H1 (cell line): ENCODE data around the gene SLC4A1. TPM values are rescaled to one million over a fixed set of nuclear protein-coding genes. Genes with fewer than 3 reads are reported as not detected.

Experiments used
- CTCF ChIA-PET: fragments of 300-600 bp; sonication (Branson Sonifier 250); formaldehyde crosslinking; loops from one replicate; lab custom pipeline; 2021; ENCODE audit not compliant: partially characterized antibody; lab: Charles Lee
- POLR2A ChIA-PET: fragments of 300-600 bp; sonication (Branson Sonifier 250); formaldehyde crosslinking; loops from one replicate; lab custom pipeline; 2021; ENCODE audit warnings: inconsistent platforms; ENCODE audit not compliant: partially characterized antibody; lab: Charles Lee
- DNase-seq, 2 experiments: peaks; one replicate each; pipeline versions ENCODE4 v3.0.0 to v3.0.0-alpha.2; 2010 to 2022; ENCODE audit warnings: low spot score in 2 of 2, low read depth in 1 of 2, mixed read lengths in 1 of 2
- FAIRE-seq: peaks from 2 replicates; lab custom pipeline; 2011; peaks lifted over from hg19 to GRCh38; lab: Jason Lieb, UNC
- H2AFZ ChIP-seq: 2 replicates; pipeline ENCODE4 v1.8.1; 2012; ENCODE audit warnings: low read length, inconsistent platforms
- H2AK5ac ChIP-seq: 2 replicates; pipeline ENCODE4 v1.6.1; 2013; ENCODE audit warnings: low read depth, low read length
- H2BK120ac ChIP-seq: replicated peaks from 2 replicates; pipeline ENCODE3; 2013; ENCODE audit warnings: low read depth, low read length, inconsistent platforms
- H2BK12ac ChIP-seq: 2 replicates; pipeline ENCODE4 v1.6.1; 2013; ENCODE audit warnings: low read depth, low read length
- H2BK15ac ChIP-seq: 2 replicates; pipeline ENCODE4 v1.6.1; 2013; ENCODE audit warnings: low read length
- H2BK20ac ChIP-seq: 2 replicates; pipeline ENCODE4 v1.6.1; 2013; ENCODE audit warnings: low read length
- H2BK5ac ChIP-seq: 2 replicates; pipeline ENCODE4 v1.6.1; 2013; ENCODE audit warnings: low read depth, low read length
- H3K14ac ChIP-seq: 2 replicates; pipeline ENCODE4 v1.6.1; 2013; ENCODE audit warnings: inconsistent platforms; ENCODE audit not compliant: insufficient read length
- H3K18ac ChIP-seq: 2 replicates; pipeline ENCODE4 v1.6.1; 2013; ENCODE audit warnings: low read length; ENCODE audit errors: extremely low read depth
- H3K23ac ChIP-seq: 2 replicates; pipeline ENCODE4 v1.6.1; 2013; ENCODE audit warnings: inconsistent platforms; ENCODE audit not compliant: insufficient read length
- H3K23me2 ChIP-seq: 2 replicates; pipeline ENCODE4 v1.6.1; 2013; ENCODE audit warnings: low read depth, low read length
- H3K27ac ChIP-seq: 2 replicates; pipeline ENCODE4 v1.6.1; 2011; ENCODE audit warnings: low read depth, low read length, inconsistent platforms
- H3K27me3 ChIP-seq, 4 experiments: replicated peaks in 1 of 4; 1 replicate in 1 of 4; 2 replicates in 3 of 4; pipeline versions ENCODE4 v1.6.1 to v1.8.1; 2011 to 2013; ENCODE audit warnings: low read length in 3 of 4, mild to moderate bottlenecking in 3 of 4, inconsistent platforms in 2 of 4, mixed read lengths in 2 of 4, moderate library complexity in 1 of 4; ENCODE audit not compliant: control insufficient read depth in 3 of 4, insufficient read depth in 3 of 4; ENCODE audit errors: extremely low read depth in 1 of 4
- H3K36me3 ChIP-seq, 4 experiments: 2 replicates each; pipeline versions ENCODE4 v1.6.1 to v1.8.1; 2011 to 2013; ENCODE audit warnings: mild to moderate bottlenecking in 4 of 4, low read length in 3 of 4, moderate library complexity in 2 of 4, control low read depth in 1 of 4, inconsistent platforms in 1 of 4; ENCODE audit not compliant: insufficient read depth in 4 of 4, control insufficient read depth in 2 of 4
- H3K4ac ChIP-seq: replicated peaks from 2 replicates; pipeline ENCODE3; 2013; ENCODE audit warnings: low read length, low read depth, mixed read lengths, inconsistent platforms; ENCODE audit not compliant: insufficient read length
- H3K4me1 ChIP-seq, 4 experiments: replicated peaks in 1 of 4; 1 replicate in 1 of 4; 2 replicates in 3 of 4; pipeline versions ENCODE4 v1.6.1 to v1.8.1; 2011 to 2013; ENCODE audit warnings: low read length in 3 of 4, inconsistent platforms in 2 of 4, mixed read lengths in 1 of 4; ENCODE audit not compliant: insufficient read depth in 4 of 4, control insufficient read depth in 3 of 4
- H3K4me2 ChIP-seq, 2 experiments: 2 replicates each; pipeline versions ENCODE4 v1.6.1 to v1.8.1; 2011 to 2013; ENCODE audit warnings: low read depth in 2 of 2, low read length in 2 of 2, control low read depth in 1 of 2, inconsistent platforms in 1 of 2, mild to moderate bottlenecking in 1 of 2; ENCODE audit not compliant: insufficient read depth in 1 of 2
- H3K4me3 ChIP-seq, 4 experiments: fragments of 200-600, 300-600 bp in 1 of 4; sonication (generic), shearing (Covaris generic), sonication (Bioruptor Twin) in 1 of 4; 2 replicates each; pipeline versions ENCODE4 v1.5.1 to v1.8.1; 2011 to 2016; ENCODE audit warnings: low read length in 4 of 4, low read depth in 3 of 4, control low read depth in 2 of 4, inconsistent platforms in 2 of 4, mild to moderate bottlenecking in 2 of 4, mixed read lengths in 1 of 4, moderate library complexity in 1 of 4; ENCODE audit not compliant: insufficient read depth in 2 of 4; ENCODE audit errors: extremely low read depth in 1 of 4
- H3K56ac ChIP-seq: replicated peaks from 2 replicates; pipeline ENCODE3; 2013; ENCODE audit warnings: low read depth, mild to moderate bottlenecking, mixed read lengths, low read length, inconsistent platforms; ENCODE audit not compliant: insufficient read length
- H3K79me1 ChIP-seq: 2 replicates; pipeline ENCODE4 v1.6.1; 2013; ENCODE audit warnings: low read depth, low read length, control low read depth
- H3K79me2 ChIP-seq, 2 experiments: 2 replicates each; pipeline versions ENCODE4 v1.6.1 to v1.8.1; 2012 to 2013; ENCODE audit warnings: low read length in 2 of 2, mild to moderate bottlenecking in 2 of 2, inconsistent platforms in 1 of 2; ENCODE audit not compliant: insufficient read depth in 2 of 2, control insufficient read depth in 1 of 2
- H3K9ac ChIP-seq, 4 experiments: replicated peaks in 1 of 4; 1 replicate in 1 of 4; 2 replicates in 3 of 4; pipeline versions ENCODE4 v1.6.1 to v1.8.1; 2011 to 2013; ENCODE audit warnings: low read depth in 3 of 4, low read length in 3 of 4, control low read depth in 2 of 4, mild to moderate bottlenecking in 2 of 4, moderate library complexity in 2 of 4, inconsistent platforms in 1 of 4; ENCODE audit errors: extremely low read depth in 1 of 4
- H3K9me3 ChIP-seq, 2 experiments: 2 replicates each; pipeline versions ENCODE4 v1.6.1 to v1.8.1; 2012 to 2013; ENCODE audit warnings: mild to moderate bottlenecking in 2 of 2, moderate library complexity in 2 of 2, control low read depth in 1 of 2, inconsistent platforms in 1 of 2, low read depth in 1 of 2, low read length in 1 of 2, mixed read lengths in 1 of 2; ENCODE audit not compliant: insufficient read depth in 2 of 2
- H4K20me1 ChIP-seq, 2 experiments: replicated peaks in 1 of 2; 2 replicates each; pipeline versions ENCODE3 to v1.8.1; 2011 to 2013; ENCODE audit warnings: inconsistent platforms in 2 of 2, low read length in 2 of 2, mild to moderate bottlenecking in 1 of 2; ENCODE audit not compliant: insufficient read depth in 2 of 2, control insufficient read depth in 1 of 2
- H4K5ac ChIP-seq: 2 replicates; pipeline ENCODE4 v1.6.1; 2013; ENCODE audit warnings: low read length, low read depth, mixed read lengths, inconsistent platforms; ENCODE audit not compliant: insufficient read length
- H4K8ac ChIP-seq: 2 replicates; pipeline ENCODE4 v1.8.0; 2013; ENCODE audit warnings: mild to moderate bottlenecking, moderate library complexity, low read length, inconsistent platforms; ENCODE audit not compliant: insufficient read depth; ENCODE audit errors: extremely low read depth
- H4K91ac ChIP-seq: replicated peaks from 2 replicates; pipeline ENCODE3; 2013; ENCODE audit warnings: low read length, mixed read lengths, inconsistent platforms; ENCODE audit not compliant: insufficient read length
- ASH2L ChIP-seq: fragments of 200-600, 300-600 bp; sonication (generic); IDR thresholded peaks from one replicate; pipeline ENCODE4 v1.7.1; 2017; ENCODE audit warnings: low read length
- ATF2 ChIP-seq: IDR thresholded peaks from 2 replicates; pipeline ENCODE4 v1.6.1; 2012; ENCODE audit warnings: low read length, inconsistent platforms
- CTBP2 ChIP-seq: IDR thresholded peaks from 2 replicates; pipeline ENCODE4 v1.7.0; 2011; ENCODE audit warnings: borderline replicate concordance, mild to moderate bottlenecking, moderate library complexity, mixed read lengths, low read length; ENCODE audit not compliant: insufficient read depth, insufficient read length
- EP300 ChIP-seq, 2 experiments: IDR thresholded peaks; 1 replicate in 1 of 2; 2 replicates in 1 of 2; pipeline ENCODE4 v1.6.1; 2011 to 2012; ENCODE audit warnings: low read depth in 2 of 2, low read length in 2 of 2, mild to moderate bottlenecking in 2 of 2, borderline replicate concordance in 1 of 2, inconsistent platforms in 1 of 2, moderate library complexity in 1 of 2
- GABPA ChIP-seq: IDR thresholded peaks from 2 replicates; pipeline ENCODE4 v1.6.1; 2011; ENCODE audit warnings: mild to moderate bottlenecking, low read length, moderate library complexity, borderline replicate concordance; ENCODE audit not compliant: insufficient read depth
- GTF2F1 ChIP-seq: IDR thresholded peaks from 2 replicates; pipeline ENCODE4 v1.6.1; 2012; ENCODE audit warnings: low read depth, low read length, improper control_type of control experiment, borderline replicate concordance
- HDAC6 ChIP-seq: IDR thresholded peaks from one replicate; pipeline ENCODE4 v1.7.1; 2012; ENCODE audit warnings: low read depth, mild to moderate bottlenecking, inconsistent platforms, low read length, moderate library complexity
- KDM5A ChIP-seq: fragments of 200-600 bp; IDR thresholded peaks from 2 replicates; pipeline ENCODE4 v1.7.1; 2012; ENCODE audit warnings: mild to moderate bottlenecking, low read length, inconsistent platforms, mixed read lengths
- SIRT6 ChIP-seq: IDR thresholded peaks from one replicate; pipeline ENCODE4 v1.7.1; 2012; ENCODE audit warnings: low read length, inconsistent platforms
- TAF1 ChIP-seq: IDR thresholded peaks from 2 replicates; pipeline ENCODE4 v1.6.1; 2011; ENCODE audit warnings: mild to moderate bottlenecking, low read depth, low read length
- ZNF274 ChIP-seq: IDR thresholded peaks from 2 replicates; pipeline ENCODE4 v1.7.0; 2012; ENCODE audit warnings: low read length, borderline replicate concordance; ENCODE audit errors: extremely low read depth
- WGBS, 2 experiments: shearing (Covaris generic) in 1 of 2; methylation state at CpG; one replicate each; pipeline versions ENCODE4 v1.1.6 to v1.1.7; 2013 to 2015; ENCODE audit warnings: low lambda C conversion rate in 2 of 2, mixed read lengths in 2 of 2, inconsistent platforms in 1 of 2, low coverage in 1 of 2, missing lambda C conversion rate in 1 of 2; ENCODE audit not compliant: insufficient replicate concordance in 2 of 2, insufficient coverage in 1 of 2, insufficient read length in 1 of 2; ENCODE audit errors: extremely low coverage in 1 of 2, missing lambda C conversion rate in 1 of 2; 5-methylcytosine and 5-hydroxymethylcytosine counted together
- polyA plus RNA-seq, 7 experiments: library from polyadenylated mRNA; depleted of rRNA in 3 of 7; stranded (reverse) in 5 of 7; unstranded in 2 of 7; fragments of >200 nt in 5 of 7; fragments of 200-250 nt in 2 of 7; gene quantifications; 1 replicate in 5 of 7; 2 replicates in 1 of 7; 4 replicates in 1 of 7; pipeline versions ENCODE4 v1.2.1 to v1.2.3, GENCODE V29; 2011 to 2013; ENCODE audit warnings: missing spikeins in 2 of 7, mixed read lengths in 2 of 7
- total RNA-seq: library from RNA; stranded (reverse); fragmentation: NEBNext Ultra II Directional; extraction: Animal tissue kit (Norgen Biotek cat#: 25700); gene quantifications from 2 replicates; pipeline ENCODE4 v1.2.1, GENCODE V29; 2021

The SLC4A1 gene
- total and polyA plus RNA-seq, 2 of the 8 experiments (the other 6 are each of a cell fraction or from before 2014, with no cell fraction given), result 0.08 TPM; not detected in 1

GRCh38 chr17:44256671-44257070 is 11.3 kb downstream of the SLC4A1 start:
- no peaks in the 10 kb centered on the region for H3K79me1 ChIP-seq
- H3K56ac ChIP-seq, result no peak overlapping the region
- no peak overlapping the region for H3K27ac ChIP-seq
- no peak overlapping the region; the same call in 1 of the 2 replicates for H4K8ac ChIP-seq
- no peak overlapping the region for H2BK12ac ChIP-seq
- H3K4me2 ChIP-seq, result no peak overlapping the region
- no peak overlapping the region for H3K18ac ChIP-seq
- no peak overlapping the region for H3K14ac ChIP-seq
- H3K27me3 ChIP-seq, result no peaks in the 10 kb centered on the region
- CTCF ChIA-PET, result interaction anchor here (0.8 to 1.2 kb wide), 4 partner anchors 14 to 119 kb away, joined by 3 read pairs; no protein-coding TSS in a partner anchor
- FAIRE-seq (no peak), DNase-seq (no peak)
- no peak overlapping the region for H2AK5ac ChIP-seq
- H4K20me1 ChIP-seq, result no peaks in the 10 kb centered on the region
- H3K23me2 ChIP-seq, result peaks cover 4% of the 10 kb centered on the region; the same call in 1 of the 2 replicates
- 68% methylated on average over 4 of the region's 4 CpGs; no CpG with 5 or more reads in 1 of the 2 experiments for WGBS, 2 experiments
- H2BK5ac ChIP-seq, result no peak overlapping the region
- POLR2A ChIA-PET, result no interaction called here
- no peaks in the 10 kb centered on the region for H3K36me3 ChIP-seq
- no peak overlapping the region for H3K4me3 ChIP-seq
- H3K4ac ChIP-seq, result no peak overlapping the region
- H3K9me3 ChIP-seq, result no peaks in the 10 kb centered on the region
- H2BK15ac ChIP-seq, result no peak overlapping the region
- H3K9ac ChIP-seq, result no peak overlapping the region
- H4K5ac ChIP-seq, result no peak overlapping the region
- H2BK120ac ChIP-seq, result no peak overlapping the region
- H4K91ac ChIP-seq, result no peak overlapping the region
- H2AFZ ChIP-seq, result no peak overlapping the region
- H3K23ac ChIP-seq, result no peak overlapping the region
- no peak overlapping the region for H2BK20ac ChIP-seq
- TF ChIP-seq CTBP2 (no peak), GTF2F1 (no peak), HDAC6 (no peak), ASH2L (no peak), KDM5A (no peak), ATF2 (no peak), GABPA (no peak), SIRT6 (no peak), ZNF274 (no peak), EP300 (IDR thresholded peaks at IDR 0.05; ENCODE audit: borderline replicate concordance in 1 of 2, low read depth in 2 of 2, low read length in 2 of 2) (no peak), TAF1 (no peak)
- H3K79me2 ChIP-seq, result no peaks in the 10 kb centered on the region
- H3K4me1 ChIP-seq, result peaks cover 0 to 2% (median 0%) of the 10 kb centered on the region in 4 experiments; a peak in 1 of 7 replicates
